HFFc6 (cell line): Measurements from ENCODE around the gene CALML3. TPM values are rescaled to one million over a fixed set of nuclear protein-coding genes. Genes with fewer than 3 reads are reported as not detected.
"Not testable (repeated sequence)": the region's sequence is repeated elsewhere in the genome, so short reads cannot be mapped to it uniquely, and the experiment has no call there.

ENCODE experiments used
- DNase-seq: peaks from one replicate; pipeline ENCODE4 v3.0.0-alpha.2; 2018
- H3K27ac Mint-ChIP-seq: 2 replicates; pipeline ENCODE4 v1.8.0; 2020; ENCODE audit warnings: mild to moderate bottlenecking, mixed read lengths
- H3K27me3 Mint-ChIP-seq: 2 replicates; pipeline ENCODE4 v1.8.0; 2021; ENCODE audit warnings: mild to moderate bottlenecking, moderate library complexity, mixed read lengths; ENCODE audit not compliant: insufficient read depth
- H3K36me3 Mint-ChIP-seq: 2 replicates; pipeline ENCODE4 v1.8.0; 2021; ENCODE audit warnings: low read depth, mixed read lengths
- H3K4me1 Mint-ChIP-seq: 2 replicates; pipeline ENCODE4 v1.8.0; 2020; ENCODE audit warnings: low read depth, mixed read lengths
- H3K4me3 Mint-ChIP-seq: 2 replicates; pipeline ENCODE4 v1.8.0; 2020; ENCODE audit warnings: mild to moderate bottlenecking, moderate library complexity, mixed read lengths
- H3K9me3 Mint-ChIP-seq: 2 replicates; pipeline ENCODE4 v1.8.0; 2020; ENCODE audit warnings: mild to moderate bottlenecking, mixed read lengths
- CTCF ChIP-seq: fragments of 200-600 bp; sonication (generic); IDR thresholded peaks from 2 replicates; pipeline ENCODE4 v1.5.0; 2021; ENCODE audit warnings: antibody characterized with exemption, mild to moderate bottlenecking
- total RNA-seq, 6 experiments: library from RNA; stranded (reverse); fragmentation: NEBNext Ultra II Directional; extraction: Animal tissue kit (Norgen Biotek cat#: 25700); gene quantifications; 2 replicates in 1 of 6; 3 replicates in 5 of 6; pipeline ENCODE4 v1.2.3, GENCODE V29; 2021

Gene CALML3
- total RNA-seq, 6 experiments from 2014 or later = not detected

- Mint-ChIP-seq H3K27me3 (peaks cover 1% of the 10 kb centered on the region), H3K4me3 (no peak overlapping the region), H3K4me1 (peaks cover 39% of the 10 kb centered on the region), H3K36me3 (no peaks in the 10 kb centered on the region), H3K9me3 (no peaks in the 10 kb centered on the region), H3K27ac (no peak overlapping the region)
- no peak for TF ChIP-seq CTCF
- no peak for DNase-seq
These were observed 31.8 kb downstream of the CALML3 start for GRCh38 chr10:5556576-5556975.

DNA sequence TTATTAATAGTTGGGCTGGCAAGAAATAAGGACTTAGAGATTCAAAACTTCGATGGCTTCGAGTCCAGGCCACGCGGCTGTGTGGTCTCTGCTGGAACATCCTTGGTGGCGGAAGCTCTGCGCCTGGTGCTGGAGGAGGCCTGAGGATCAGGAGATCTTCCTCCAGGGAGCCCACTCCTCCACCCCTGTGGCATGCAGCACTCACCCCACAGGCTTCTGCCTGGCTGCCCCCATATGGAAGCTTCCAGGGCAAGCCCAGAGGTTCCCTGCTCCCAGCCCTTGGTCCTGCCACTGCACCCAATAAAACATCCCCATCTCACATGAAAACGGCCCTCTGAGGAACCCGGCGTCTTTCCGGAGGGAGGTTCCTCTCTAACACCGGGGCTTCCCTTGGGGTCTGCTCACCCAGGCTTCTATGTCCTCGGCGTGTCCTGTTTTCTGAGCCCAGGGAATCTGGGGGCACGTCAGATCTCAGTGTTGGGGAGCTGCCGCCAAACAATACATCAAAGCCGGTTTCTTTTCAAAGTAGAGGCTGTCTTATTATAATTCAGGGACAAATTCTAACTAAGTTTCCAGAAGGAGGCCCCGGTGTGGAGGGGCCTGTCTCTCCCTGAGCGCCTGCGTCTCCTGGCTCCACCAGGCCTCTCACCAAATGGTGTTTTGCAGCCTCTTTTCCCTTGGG lies 32.4 kb downstream of the CALML3 start:
- H3K9me3 Mint-ChIP-seq = no peaks in the 10 kb centered on the region
- H3K4me1 Mint-ChIP-seq = peaks cover 40% of the 10 kb centered on the region
- H3K4me3 Mint-ChIP-seq = no peak overlapping the region
- no peak for DNase-seq
- no peak overlapping the region for H3K27ac Mint-ChIP-seq
- TF ChIP-seq CTCF = no peak
- H3K36me3 Mint-ChIP-seq = no peaks in the 10 kb centered on the region
- peaks cover 1% of the 10 kb centered on the region for H3K27me3 Mint-ChIP-seq

- Mint-ChIP-seq H3K27me3 (peaks cover 1% of the 10 kb centered on the region), H3K27ac (no peak overlapping the region; the same call in 1 of the 2 replicates), H3K36me3 (no peaks in the 10 kb centered on the region), H3K4me3 (no peak overlapping the region), H3K4me1 (peaks cover 47% of the 10 kb centered on the region), H3K9me3 (no peaks in the 10 kb centered on the region)
- no peak for TF ChIP-seq CTCF
- DNase-seq = no peak
These were observed 33.3 kb downstream of the CALML3 start for GRCh38 chr10:5557799-5558771.

- Mint-ChIP-seq H3K4me3 (peak overlapping the region; percentile 63), H3K27ac (peak overlapping the region; percentile 88), H3K4me1 (peaks cover 55% of the 10 kb centered on the region)
- not testable (repeated sequence) for H3K36me3 Mint-ChIP-seq, H3K27me3 Mint-ChIP-seq, H3K9me3 Mint-ChIP-seq, DNase-seq
These were observed 34.3 kb downstream of the CALML3 start for GRCh38 chr10:5559022-5559421.

- peak overlapping the region; percentile 63 for H3K4me3 Mint-ChIP-seq
- DNase-seq = peak; percentile 73
- no peaks in the 10 kb centered on the region for H3K36me3 Mint-ChIP-seq
- no peak for TF ChIP-seq CTCF
- no peaks in the 10 kb centered on the region for H3K9me3 Mint-ChIP-seq
- H3K27ac Mint-ChIP-seq = peak overlapping the region; percentile 88
- H3K27me3 Mint-ChIP-seq = peaks cover 3% of the 10 kb centered on the region
- peaks cover 55% of the 10 kb centered on the region for H3K4me1 Mint-ChIP-seq
These were observed 34.9 kb downstream of the CALML3 start for GRCh38 chr10:5559642-5560141.
